Renal cortical epithelial cell (primary cell): ENCODE data around the gene ABCC8. TPM values are rescaled to one million over a fixed set of nuclear protein-coding genes. Genes with fewer than 3 reads are reported as not detected.
"Not testable (repeated sequence)": the region's sequence is repeated elsewhere in the genome, so short reads cannot be mapped to it uniquely, and the experiment has no call there.

Experiments
- DNase-seq: peaks from one replicate; pipeline ENCODE4 v3.0.0-alpha.2; 2011; ENCODE audit warnings: low read depth
- total RNA-seq: library from RNA; depleted of rRNA; stranded (reverse); fragments of >200 nt; gene quantifications from 2 replicates; pipeline ENCODE4 v1.2.3, GENCODE V29; 2014

The ABCC8 gene
- total RNA-seq, 1 donor from 2014 or later, result not detected

DNA sequence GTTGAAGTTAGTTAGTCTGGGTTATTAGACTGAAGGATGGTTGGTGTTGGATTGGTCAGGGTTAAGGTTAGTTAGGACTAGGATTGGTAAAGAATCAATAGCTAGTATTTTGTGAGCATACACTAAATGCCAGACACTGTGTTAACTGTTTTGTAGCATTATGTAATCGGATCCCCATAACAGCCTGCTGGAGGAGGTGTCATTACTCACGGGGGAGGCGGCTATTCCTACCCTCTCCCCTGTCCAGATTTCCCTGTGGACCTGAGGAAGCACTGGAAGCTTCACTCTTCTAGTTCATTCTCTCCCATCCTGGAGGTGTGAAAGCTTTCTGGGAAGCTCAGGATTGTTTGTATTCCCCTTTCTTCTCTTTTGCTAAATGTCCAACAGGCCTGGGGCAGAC, 47.7 kb downstream of the ABCC8 start:
- no peak for DNase-seq

GRCh38 chr11:17428261-17428660, 48.4 kb downstream of the ABCC8 start:
- DNase-seq, result no peak

GRCh38 chr11:17426233-17426632, 50.4 kb downstream of the ABCC8 start:
- not testable (repeated sequence) for DNase-seq

DNA sequence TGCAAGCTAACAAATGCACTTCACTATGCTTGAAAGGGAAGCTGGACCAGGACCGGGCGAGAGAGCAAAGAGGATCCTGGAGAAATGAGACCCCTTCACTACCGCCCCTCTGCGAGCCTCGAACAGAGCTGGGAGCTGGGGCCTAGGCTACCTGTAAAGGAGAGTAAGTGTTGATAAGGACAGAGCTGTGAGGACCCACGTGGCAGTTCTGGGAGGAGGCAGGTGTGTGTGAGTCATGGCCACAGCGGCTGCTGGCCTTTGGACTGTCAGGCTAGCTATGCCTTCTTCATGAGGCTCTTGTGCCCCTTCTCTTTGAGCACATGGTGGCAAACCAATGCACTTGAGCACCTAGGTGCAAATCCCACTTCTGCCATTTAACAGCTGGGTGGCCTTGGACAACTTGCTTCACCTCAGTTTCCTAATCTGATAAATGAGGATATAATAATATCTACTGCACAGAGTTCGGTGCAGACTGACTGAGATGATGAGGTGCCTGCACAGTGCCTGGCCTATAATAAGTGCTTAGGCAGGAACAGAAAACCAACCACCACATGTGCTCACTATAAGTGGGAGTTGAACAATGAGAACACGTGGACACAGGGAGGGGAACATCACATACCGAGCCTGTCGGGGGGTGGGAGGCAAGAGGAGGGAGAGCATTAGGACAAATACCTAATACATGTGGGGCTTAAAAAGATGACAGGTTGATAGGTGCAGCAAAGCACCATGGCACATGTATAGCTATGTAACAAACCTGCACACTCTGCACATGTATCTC, 52.9 kb downstream of the ABCC8 start:
- peak; percentile 11 for DNase-seq

- no peak for DNase-seq
Observed at GRCh38 chr11:17421781-17422180, 54.9 kb downstream of the ABCC8 start.

DNA sequence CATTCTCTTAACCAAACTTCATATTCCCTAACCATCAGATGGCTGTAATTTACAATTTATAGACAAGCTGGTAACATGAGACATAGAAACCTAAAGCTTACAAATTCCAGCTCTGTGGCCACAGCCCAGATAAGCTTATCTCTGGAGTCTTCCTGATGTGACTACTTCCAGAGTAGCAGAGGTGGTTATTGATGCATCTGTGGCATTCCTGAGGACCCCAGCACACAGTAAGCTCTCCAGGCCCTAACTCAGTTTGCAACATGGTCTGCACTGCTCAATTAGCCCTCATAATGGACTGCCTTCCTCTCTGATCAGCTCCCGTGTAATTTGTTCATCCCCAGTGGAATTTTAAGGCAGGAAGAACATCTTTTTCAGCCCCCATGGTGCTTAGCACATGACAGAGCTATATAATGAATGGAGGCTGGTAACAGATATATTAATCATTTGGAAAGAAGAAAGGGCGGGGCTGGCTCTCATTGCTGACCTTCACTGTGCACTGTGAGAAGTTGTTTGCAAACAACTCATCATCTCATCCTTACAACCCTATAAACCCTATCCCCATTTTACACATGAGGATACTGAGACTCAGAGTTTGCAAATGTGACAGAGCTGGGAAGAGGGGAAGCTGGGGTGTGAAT, 58.1 kb downstream of the ABCC8 start:
- no peak for DNase-seq

DNA sequence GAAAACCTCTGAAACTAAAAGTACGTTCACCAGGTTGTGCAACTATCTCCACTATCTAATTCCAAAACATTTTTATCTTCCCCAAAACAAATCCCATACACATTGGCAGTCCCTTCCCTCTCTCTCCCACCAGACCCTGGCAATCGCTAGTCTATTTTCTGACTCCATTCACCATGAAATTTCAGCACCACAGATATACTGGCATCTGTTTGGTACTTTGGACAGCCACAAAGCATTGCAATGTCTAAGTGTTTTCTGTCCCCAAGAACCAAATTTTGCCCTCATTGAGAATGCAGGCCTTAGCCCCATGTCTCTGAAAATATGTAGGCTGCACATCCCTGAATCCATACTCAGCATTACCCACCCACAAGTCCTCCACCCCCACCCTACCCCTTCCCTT, 60.2 kb downstream of the ABCC8 start:
- DNase-seq, result no peak

- DNase-seq, result no peak
Observed at GRCh38 chr11:17415523-17416104, 61.0 kb downstream of the ABCC8 start.

- DNase-seq, result no peak
Observed at GRCh38 chr11:17414992-17415391, 61.7 kb downstream of the ABCC8 start.

DNA sequence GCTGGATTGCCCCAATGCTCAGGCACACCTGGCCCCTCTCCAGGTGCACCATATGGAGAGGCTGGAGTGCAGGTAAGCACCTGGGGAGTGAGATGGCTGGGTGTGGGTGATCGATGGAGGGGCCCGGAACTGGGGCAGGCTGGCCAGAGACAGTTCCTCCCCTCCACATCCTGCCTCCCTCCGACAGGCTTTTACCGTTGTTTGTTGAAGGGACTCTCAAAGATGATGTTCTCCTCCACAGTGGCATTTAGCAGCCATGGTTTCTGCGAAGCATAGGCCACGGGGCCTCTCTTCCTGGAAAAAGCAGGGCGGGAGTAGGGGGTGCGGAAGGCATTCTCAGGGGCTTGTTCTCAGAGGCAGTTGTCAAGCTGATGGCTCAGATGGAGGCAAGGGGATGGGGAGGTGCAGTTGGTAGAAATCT, 62.3 kb downstream of the ABCC8 start:
- no peak for DNase-seq

DNA sequence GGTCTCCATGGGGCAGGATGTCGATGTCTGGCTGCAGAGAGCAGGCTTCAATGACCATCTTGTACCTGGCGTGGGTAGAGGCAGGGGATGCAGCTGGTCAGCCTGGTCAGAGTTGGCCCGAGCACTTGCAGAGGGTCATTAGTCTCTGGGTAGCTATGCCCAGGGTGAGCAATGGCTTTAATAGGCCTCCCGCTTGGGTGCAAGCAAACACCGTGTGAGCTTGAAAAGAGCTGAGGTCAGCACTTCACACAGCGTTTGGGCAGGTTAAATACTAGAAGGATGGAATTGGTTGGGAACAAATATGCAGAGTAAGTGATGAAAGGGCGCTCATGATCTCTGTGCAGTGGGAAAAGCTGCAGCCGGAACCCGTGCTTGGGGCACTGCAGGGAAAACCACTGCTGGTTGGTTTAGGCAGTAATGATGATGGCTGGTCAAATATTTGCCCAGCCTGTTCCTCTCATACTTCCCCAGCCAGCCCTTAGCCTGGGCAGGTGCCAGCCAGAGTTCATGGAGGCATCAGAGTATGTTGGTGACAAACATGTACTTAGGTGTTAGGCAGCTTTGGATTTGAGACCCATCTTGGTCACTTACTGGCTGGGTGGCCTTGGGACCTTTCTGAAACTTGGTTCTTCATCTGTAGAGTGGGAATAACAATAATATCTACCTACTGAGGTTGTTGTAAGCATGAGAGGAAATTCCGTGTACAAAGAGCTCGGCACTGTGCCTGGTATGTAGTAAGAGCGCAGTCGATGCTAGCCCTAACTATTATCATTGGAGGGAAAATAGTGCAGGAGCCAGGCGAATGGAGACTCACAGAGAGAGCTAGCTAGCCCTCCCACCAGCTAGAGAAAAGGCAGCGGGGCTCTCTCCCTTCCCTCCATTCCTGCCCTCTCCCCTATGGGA, 63.0 kb downstream of the ABCC8 start:
- no peak for DNase-seq

DNA sequence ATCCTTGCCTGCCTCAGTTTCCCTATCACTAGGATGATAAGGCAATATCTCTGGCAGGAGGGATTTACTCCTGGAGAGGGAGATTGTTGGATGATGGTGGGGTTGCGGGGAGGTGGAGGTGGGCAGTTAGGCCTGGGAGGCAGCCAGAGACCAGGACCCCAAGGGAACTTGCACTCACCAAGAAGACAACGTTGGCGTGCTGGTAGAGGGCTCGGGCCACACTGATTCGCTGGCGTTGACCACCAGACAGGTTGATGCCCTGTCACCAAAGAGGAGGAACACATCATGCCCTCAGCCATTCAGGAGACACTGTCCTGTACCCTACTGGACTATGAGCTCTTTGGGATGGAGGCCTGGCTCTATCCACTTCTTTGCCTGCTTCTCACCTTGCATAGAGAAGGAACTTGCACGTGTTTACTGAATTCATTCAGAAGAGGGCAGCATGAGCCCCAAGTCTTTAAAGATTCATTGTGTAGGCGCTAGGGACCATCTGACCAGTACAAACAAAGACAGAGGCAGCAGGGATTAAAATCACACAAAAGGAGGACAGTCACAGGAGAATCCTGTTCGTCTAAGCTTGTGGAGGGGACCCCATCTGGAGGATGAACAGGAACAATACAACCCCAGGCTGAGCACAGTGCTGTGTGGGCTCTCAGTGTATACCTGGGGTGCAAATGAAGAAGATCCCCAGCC, 64.0 kb downstream of the ABCC8 start:
- DNase-seq, result no peak

DNA sequence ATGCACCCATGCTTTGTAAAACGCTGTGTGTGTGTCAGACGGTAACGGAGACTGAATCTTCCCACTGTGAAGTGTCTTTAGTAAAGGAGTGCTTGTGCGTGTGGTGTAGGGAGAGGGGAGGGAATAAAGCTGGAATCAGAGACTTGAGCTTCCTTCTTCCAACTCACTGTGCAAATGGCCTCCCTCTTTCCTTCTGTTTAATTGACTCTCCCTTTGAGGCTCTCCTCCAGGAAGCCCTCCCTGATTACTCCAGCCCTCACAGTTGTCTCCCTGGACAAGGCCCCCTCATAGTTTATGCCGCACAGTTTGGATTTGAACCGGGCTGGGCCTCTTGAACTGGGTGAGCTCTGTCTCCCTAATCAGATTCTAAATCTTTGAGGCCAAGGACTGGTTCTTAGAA, 65.2 kb downstream of the ABCC8 start:
- DNase-seq, result no peak

DNA sequence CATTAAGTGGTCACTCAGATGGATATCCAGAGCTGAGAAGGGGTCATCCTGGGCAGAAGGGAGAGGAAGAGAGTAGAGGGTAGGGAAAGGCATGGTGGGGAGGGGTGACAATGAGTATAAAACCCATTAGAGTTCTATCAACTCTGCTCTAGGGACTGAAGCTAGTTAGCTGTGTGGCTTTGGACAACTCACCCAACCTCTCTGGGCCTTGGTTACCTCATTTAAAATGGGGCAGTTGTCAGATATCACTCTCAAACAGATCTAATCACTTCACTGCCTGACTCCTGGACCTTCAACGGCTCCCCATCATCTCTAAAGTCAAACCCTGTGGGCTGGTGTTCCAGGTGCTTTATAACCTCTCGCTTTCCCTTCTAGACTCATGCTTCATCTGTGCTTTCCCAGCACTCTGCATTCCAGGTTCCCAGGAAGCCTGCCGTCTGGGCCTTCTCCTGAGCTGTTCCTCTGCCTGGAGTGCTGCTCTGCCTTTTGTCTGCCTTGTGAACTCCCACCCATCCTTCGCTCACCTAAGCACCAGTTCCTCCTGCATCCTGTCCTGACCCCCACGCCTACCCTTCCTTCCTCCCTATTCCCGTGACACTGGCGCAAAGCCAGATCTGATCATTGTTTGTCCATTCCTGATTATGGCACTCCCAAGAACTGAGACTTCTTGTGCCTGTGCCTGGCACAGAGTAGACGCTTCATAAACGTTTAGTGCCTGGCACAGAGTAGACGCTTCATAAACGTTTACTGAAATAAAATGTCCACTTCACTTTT, 65.9 kb downstream of the ABCC8 start:
- no peak for DNase-seq

GRCh38 chr11:17408641-17409040, 68.0 kb downstream of the ABCC8 start:
- no peak for DNase-seq

DNA sequence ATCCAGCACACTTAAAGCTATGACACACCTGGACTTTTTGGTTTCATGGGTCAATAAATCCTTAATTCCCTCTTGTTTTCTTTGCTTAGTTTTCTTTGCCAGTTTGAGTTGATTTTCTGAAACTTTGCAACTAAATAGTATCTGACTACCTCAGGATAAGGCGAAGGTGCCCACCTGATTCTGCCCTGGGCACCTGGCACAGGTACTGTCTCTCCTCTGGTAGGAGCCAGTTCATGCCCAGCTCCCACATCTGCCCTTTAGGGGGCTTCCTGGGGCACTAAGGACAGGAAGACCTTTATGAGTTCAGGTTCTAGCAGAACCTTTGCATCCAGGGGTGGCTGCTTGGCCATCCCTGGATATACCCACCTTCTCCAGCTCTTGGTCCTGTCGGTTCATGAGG, 68.6 kb downstream of the ABCC8 start:
- DNase-seq, result no peak

DNA sequence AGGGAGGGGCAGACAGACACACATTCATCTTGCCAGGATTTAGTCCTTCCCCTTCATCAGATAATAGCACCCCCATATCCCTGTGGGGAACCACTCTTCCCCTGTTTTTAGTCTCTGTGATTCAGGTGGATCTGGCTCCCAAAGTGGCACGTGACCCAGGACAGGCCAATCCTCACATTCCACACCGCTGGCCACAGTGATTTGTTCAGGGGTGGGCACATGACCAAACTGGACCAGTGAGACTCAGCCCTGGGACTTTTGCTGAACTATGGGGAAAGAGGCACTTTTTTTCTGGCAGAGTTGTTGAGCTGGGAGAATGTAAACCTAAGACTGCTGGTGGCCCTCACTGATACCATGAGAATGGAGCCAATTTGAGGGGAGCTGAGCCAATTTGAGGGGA, 69.1 kb downstream of the ABCC8 start:
- no peak for DNase-seq

DNA sequence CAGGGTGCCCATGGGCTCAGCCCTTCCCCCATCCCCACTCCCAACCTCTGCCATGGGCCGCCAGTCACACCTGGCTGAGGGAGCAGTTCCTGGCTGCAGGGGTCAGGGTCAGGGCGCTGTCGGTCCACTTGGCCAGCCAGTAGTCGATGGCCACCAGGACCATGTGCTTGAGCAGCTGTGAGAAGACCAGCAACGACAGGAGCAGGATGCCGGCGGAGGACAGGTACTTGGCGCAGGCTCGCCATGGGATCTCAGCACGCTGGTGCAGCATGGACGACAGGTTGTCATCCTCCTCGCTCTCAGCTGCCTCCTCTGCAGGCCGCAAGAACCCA, 69.9 kb downstream of the ABCC8 start:
- no peak for DNase-seq

GRCh38 chr11:17406082-17406817, 70.4 kb downstream of the ABCC8 start:
- peak; percentile 2 for DNase-seq
